ENCODE data around the gene RIC3. TPM values are rescaled to one million over a fixed set of nuclear protein-coding genes. Genes with fewer than 3 reads are reported as not detected.

The RIC3 gene
- total RNA-seq, 1 experiment from 2014 or later, result 23.7 TPM

- no peaks in the 10 kb centered on the region for H3K27me3 ChIP-seq (ENCODE audit: insufficient read depth, low read length)
- no peak for DNase-seq
- no peaks in the 10 kb centered on the region for H3K23me2 ChIP-seq (ENCODE audit: insufficient read length, low read depth, low read length, poor library complexity, severe bottlenecking)
- no peak overlapping the region for H2BK120ac ChIP-seq (ENCODE audit: low read depth, low read length, poor library complexity, severe bottlenecking)
- H3K4me2 ChIP-seq (ENCODE audit: insufficient read depth, insufficient read length, low read length), result no peak overlapping the region
- no peak overlapping the region for H2AK5ac ChIP-seq (ENCODE audit: insufficient read length, low read length)
- Mint-ChIP-seq H3K27ac (no peak overlapping the region), H3K9me3 (no peaks in the 10 kb centered on the region), H3K36me3 (ENCODE audit: insufficient read depth in 1 of 3, low read depth in 3 of 3) (peaks cover 0 to 54% (median 19%) of the 10 kb centered on the region in 3 experiments; a peak in 4 of 7 replicates), H3K4me3 (no peak overlapping the region), H3K4me1 (no peaks in the 10 kb centered on the region), H3K27me3 (ENCODE audit: low read depth) (no peaks in the 10 kb centered on the region)
- H4K5ac ChIP-seq (ENCODE audit: insufficient read length, low read depth, low read length), result no peak overlapping the region
- H3K18ac ChIP-seq (ENCODE audit: insufficient read length, low read depth, low read length), result no peak overlapping the region
- H3K4ac ChIP-seq (ENCODE audit: low read depth, low read length), result no peak overlapping the region
- no peak overlapping the region for H2BK12ac ChIP-seq (ENCODE audit: insufficient read length, low read depth, low read length)
- H3K9me3 ChIP-seq (ENCODE audit: control insufficient read depth, low read depth, low read length), result no peaks in the 10 kb centered on the region
- H2AFZ ChIP-seq (ENCODE audit: low read length), result no peak overlapping the region
- H4K91ac ChIP-seq (ENCODE audit: insufficient read length, low read depth, low read length), result no peak overlapping the region
- no peak overlapping the region for H3T11ph ChIP-seq (ENCODE audit: low read length)
- no peak overlapping the region for H3K27ac ChIP-seq (ENCODE audit: insufficient read length, low read depth, low read length)
- no peak overlapping the region for H3K14ac ChIP-seq (ENCODE audit: insufficient read depth, low read length)
- no CpG with 5 or more reads among the region's 5 CpGs for WGBS (ENCODE audit: extremely low coverage, insufficient read length, low lambda C conversion rate)
- H2BK20ac ChIP-seq (ENCODE audit: low read depth, low read length, poor library complexity, severe bottlenecking), result no peak overlapping the region
- H4K8ac ChIP-seq (replicated peaks; ENCODE audit: insufficient read length, low read depth, low read length), result no peak overlapping the region
- no peak overlapping the region for H3K23ac ChIP-seq (ENCODE audit: insufficient read length, low read depth, low read length)
- no peaks in the 10 kb centered on the region for H3K79me1 ChIP-seq (ENCODE audit: insufficient read depth, low read depth, low read length, poor library complexity, severe bottlenecking)
- H3K4me1 ChIP-seq (ENCODE audit: insufficient read depth, low read length), result no peaks in the 10 kb centered on the region
- H4K20me1 ChIP-seq (ENCODE audit: control insufficient read depth, insufficient read depth, insufficient read length), result no peaks in the 10 kb centered on the region
- no peak overlapping the region for H2BK5ac ChIP-seq (ENCODE audit: insufficient read length, low read length)
- no peak for TF ChIP-seq CTCF (conservative IDR thresholded peaks at IDR 0.05)
- H3K9ac ChIP-seq (ENCODE audit: extremely low read depth, insufficient read length, low read length), result no peak overlapping the region
- no peaks in the 10 kb centered on the region; the same call in 1 of the 2 replicates for H3K79me2 ChIP-seq (ENCODE audit: insufficient read depth, low read length)
- H2BK15ac ChIP-seq (ENCODE audit: low read depth, low read length), result no peak overlapping the region
- no peak overlapping the region for H3K56ac ChIP-seq (ENCODE audit: insufficient read length, low read depth, low read length)
Measured at GRCh38 chr11:8107642-8108041, 61.2 kb downstream of the RIC3 start.

Measured in H9 (cell line).